ENCODE measurements around the gene CCDC91.

Gene CCDC91

DNA sequence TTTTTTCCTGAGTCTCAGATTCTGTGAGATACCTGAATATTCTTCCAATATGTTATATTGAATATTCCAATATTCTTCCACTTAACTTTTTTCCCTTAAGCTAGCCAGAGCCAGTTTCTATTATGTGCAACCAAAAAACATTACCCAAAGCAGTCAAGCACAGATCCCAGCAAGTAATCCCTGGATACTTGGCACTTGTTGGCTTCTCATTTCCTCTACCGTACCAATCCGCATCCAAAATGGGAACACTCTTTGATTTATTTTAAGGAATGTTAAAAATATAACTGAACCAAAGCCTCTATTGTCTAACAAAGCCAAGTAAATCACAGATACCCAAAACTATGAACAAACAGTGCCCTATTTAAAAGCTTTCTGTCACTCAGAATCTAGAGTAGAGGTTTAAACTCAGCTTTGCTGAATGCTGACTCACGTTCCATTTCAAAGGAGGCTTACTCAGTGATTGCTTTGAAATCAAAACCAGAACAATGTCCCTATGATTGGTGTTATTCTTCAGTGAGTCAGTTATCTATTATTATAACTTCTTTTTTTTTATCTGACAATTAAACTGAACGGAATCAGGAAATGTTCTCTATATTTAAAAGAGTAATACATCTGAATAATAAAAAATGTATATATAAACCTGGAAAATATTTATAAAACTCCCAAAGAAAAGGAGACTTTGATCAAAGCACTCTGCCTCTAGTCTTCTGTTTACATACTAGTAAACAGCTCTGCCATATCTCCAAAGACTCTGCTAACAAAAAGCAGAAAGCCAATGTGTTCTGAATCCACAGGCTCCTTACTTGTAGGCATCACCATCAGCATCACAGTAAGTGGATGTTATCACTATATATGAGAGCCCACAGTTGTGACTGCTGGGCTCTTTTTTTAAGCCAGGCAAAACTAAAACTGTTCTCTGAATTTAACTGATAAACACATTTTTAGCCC, 360.8 kb downstream of the CCDC91 start:
- intact Hi-C loops (cut with DNase I) = no loop called here
- peak in 3 of 42 donors; percentile 6 to 21 (median 17) for DNase-seq

DNA sequence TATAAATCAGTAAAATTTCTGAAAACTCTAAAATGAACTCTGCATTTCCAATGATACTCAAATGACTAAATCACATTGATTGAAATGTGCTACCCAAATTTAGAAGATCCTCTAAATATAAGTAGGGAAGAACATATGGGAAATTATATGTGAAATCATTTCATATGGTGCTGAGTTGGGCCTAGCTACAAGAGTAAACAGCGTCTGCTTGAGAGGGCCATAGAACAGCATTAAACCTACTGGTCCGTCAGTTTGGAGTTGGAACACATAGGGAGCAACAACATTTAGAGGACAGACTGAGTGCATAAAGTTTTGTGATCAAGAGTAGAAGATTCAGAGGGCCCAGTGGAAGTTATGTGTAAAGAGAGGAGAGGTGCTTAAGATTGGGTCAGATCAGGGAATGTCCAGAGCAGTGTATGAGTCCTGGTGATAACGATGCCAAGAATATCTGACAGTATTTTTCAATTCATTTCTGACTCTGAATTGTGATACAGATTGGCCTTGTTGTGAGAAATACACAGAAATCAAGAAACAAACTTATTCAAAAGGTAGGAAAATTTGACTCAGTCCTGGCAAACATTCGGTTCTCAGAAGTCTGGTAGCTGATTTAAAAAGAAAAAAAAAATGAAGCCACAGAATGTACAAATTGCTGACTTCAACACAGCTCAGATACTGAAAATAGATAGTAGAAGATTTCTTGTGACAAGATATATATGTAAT, 362.2 kb downstream of the CCDC91 start:
- intact Hi-C loops (cut with DNase I) = no loop called here
- no peak for DNase-seq

DNA sequence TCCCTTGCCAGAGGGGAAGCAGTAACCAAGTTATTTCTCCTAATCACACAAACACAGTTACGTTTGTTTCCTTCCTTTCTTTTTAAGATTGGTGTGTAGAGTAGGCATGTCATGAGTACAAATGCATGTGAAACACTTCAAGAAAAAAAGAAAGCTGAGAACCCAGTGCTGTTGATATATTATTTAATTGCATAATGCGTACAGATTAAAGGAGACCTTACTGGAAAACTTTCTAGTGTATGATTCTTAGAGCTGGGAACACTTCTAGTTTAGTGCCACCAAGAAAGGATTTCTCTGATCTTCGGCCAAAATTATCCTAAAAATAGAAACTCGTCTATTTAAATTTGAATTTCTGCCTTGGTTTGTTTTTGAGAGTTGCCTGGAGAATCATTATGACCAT, 365.5 kb downstream of the CCDC91 start:
- intact Hi-C loops (cut with DNase I) = no loop called here
- no peak for DNase-seq

DNA sequence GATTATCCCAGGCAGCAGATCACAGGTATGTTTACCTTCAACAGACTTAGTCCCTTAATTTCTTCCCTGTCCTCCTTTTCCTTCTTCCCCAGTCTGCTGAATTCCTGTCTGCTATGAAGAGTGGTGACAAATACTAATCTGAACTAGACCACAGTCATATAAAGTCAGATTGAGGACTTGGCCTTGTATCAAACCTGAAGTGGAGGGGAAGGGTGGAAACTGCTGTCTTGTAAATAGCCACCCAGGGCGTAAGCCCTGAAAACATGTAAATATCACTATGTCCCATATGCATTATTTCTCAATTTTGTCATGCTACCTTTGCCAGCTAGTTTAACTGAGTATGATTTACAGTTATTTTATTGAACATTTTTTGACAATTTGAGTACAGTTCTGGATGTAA, 368.0 kb downstream of the CCDC91 start:
- DNase-seq = no peak
- intact Hi-C loops (cut with DNase I) = no loop called here

DNA sequence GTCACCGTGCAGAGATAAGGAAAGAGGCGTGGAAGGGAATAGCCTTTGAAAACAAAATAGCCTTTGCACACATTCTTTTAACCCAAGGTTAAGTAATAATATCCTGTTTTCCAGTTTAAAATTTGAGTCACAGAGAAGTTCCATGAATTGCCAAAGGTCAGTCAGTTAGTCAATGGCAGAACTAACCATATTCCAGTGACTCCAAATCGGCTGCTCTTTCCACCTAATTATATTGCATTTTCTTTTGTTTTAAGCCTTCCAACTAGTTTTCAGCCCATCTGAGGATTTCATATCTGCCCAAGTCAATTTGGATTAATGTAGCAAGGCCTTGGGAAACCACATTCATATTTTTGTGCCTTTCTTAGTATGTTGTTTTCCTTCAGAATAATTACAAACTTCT, 373.0 kb downstream of the CCDC91 start:
- no peak for DNase-seq

DNA sequence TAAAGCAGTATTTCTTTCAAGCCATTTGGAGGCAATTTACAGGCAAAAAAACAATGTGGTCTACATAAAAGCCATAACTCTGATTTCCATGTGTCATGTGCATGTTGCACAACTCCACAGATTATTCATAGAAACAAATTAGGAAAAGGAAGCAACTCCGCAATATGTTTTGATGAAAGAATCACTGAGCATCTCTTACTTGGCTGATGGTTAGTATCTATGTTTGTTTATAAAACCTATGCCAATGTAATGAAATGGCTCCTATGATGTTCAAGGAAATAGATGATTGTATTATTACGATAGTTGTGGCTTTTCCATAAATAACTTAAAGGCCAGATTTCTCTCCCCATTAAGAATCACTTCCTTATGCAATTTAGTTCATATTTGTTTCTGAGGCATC, 373.7 kb downstream of the CCDC91 start:
- intact Hi-C loops (cut with DNase I) = no loop called here
- DNase-seq = no peak

More for the DNA sequence above, 373.0 kb downstream of the CCDC91 start:
- intact Hi-C loops (cut with DNase I) = no loop called here

DNA sequence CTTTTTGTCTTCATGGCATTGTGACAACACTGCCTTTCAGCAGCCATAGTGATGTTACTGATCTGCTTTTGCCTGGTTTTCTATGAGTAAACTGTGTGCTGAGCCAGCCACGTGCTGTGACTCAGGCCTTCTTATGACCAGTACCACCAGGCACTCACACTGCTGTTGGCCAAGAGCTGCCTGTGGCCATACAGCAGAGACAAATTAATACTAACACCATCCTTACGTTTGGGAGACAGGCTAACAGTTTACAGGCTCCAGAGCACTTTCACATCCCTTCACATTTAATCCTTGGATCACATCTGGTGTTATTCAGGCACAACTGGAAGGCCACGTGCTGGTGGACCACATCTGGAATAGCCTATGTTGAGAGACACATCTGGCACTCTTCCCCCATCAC, 377.9 kb downstream of the CCDC91 start:
- intact Hi-C loops (cut with DNase I) = no loop called here
- no peak for DNase-seq

DNA sequence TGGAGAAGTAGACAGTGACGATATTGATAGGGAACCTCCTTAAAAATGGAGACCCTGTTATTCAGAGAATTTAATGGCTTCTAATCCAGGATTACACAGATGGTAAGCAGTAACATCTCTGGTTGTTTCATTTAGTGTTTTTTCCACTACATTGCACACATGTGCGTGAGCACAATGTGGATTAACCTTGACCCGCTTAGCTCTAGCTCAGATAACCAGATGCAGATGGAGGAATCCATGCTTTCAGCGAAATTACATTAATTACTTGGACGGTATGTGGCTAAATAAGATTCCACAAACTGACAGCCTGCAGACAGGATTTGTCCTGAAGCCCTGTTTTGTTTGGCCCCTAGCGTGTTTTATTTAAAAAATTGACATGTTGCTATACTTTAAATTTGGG, 378.4 kb downstream of the CCDC91 start:
- intact Hi-C loops (cut with DNase I) = no loop called here
- DNase-seq = no peak

DNA sequence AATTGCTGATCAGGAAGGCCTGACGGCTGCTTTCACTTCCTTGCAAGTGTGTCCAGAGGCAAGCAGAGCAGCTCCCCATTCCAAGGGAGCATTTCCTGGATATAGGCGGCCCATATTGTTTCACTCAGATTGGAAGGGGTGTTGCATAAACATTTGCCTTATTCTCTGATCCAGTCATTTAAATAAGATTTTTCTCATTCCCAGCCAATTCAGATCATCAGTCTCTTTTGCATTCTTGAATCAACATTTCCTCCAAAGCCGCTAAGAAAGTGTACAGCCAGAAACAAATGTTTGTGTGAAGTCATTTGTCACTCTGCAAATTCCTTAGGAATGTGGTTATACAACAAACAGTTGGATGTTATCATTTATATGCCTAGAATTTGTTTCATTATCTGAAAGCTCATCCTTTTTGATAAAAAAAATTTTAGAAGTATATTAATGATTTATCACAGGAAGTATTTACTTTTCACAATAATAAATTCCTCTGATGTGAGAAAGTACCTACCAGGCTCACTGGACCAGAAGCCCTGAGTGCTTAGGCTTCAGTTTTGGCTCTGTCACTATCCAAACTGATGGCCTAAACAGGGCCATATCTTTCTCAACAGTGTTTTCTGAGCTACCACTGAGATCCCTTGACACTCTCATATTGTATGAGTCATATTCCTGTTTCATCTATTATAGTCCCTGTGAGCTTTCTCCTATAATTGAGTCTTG, 379.6 kb downstream of the CCDC91 start:
- intact Hi-C loops (cut with DNase I) = no loop called here
- DNase-seq = no peak

DNA sequence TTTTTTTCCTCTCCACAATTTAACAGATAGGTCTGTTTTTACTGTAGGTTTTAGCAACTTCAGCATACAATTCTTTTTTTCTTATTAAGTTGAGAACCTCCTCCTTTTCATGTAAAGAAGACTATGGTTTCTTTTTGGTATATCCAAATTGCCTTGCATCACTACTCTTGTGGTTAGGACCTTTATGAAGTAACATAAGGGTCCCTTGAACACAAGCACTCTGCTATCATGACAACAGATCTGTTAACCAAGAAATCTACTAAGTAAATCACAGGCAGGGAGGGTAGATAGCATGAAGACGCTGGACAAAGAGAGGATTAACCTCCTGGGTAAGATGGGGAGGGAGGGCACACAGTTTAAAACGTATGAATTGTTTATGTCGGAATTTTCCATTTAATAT, 380.6 kb downstream of the CCDC91 start:
- no peak for DNase-seq
- intact Hi-C loops (cut with DNase I) = no loop called here

DNA sequence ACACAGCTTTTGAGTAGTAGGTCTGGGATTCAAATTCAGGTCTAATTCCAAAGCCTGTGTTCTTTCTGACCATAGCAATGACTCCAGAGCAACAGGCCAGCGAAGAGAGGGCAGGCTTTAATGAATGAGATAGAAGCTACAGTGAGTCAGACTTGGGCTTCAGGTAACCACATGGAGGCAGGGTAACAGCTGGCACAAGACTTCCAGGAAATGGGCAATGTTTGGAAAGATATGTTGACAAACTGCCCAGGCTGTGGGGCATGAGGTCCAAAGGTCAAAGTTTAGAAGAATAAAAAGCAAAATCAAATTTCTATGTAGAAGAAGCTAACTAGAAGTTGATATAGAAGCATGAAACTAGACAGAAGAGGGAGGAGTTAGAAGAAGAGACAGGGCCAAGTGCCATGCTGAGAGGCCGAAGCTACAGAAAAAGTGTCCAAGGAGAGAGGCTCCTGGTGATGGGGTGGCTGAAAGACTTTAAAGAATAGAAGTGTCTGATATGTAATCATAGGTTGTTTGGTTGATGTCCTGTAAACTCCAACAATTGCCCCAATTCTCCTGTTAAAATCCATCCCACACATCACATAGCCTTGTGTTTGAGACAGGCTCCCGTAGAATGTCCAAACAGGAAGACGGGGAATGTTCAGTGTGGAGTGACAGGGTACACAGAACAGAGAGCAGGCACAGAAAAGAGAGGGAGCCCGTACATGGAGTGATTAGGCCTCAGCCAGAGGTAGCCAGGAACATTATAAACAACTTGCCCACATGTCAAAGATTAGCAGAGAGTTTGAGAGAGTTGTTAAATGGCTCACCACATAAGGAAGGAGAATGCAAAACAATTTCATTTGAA, 384.7 kb downstream of the CCDC91 start:
- DNase-seq = no peak

DNA sequence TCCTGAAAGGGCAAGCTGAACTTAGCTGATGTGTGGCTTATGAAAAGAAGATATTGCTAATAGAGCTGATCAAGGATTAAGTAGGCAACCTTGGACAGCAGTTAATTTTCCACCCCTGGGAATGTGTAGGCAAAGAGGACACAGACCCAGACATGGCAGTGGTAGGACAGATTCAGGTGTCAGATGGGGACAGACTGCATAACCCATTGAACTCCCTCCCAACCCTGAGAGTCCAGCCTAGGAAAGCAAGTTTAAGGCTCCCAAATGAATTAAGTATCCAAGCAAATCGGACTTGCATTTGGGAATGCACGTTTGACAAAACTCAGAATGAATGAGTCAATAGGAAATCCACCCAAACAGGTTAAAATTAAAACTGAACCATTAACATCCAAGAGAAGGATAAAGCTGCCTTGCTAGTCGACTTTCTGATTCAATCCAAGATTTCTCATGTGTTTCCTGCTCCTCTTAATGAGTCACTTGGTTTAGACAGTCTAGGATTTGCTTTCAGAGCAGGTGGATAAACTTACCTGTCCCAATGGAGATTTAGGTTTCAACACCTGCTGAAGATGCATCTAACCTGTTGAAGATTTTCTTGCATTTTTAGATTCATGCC, 385.4 kb downstream of the CCDC91 start:
- intact Hi-C loops (cut with DNase I) = no loop called here
- DNase-seq = no peak

More for the DNA sequence above, 384.7 kb downstream of the CCDC91 start:
- intact Hi-C loops (cut with DNase I) = no loop called here

DNA sequence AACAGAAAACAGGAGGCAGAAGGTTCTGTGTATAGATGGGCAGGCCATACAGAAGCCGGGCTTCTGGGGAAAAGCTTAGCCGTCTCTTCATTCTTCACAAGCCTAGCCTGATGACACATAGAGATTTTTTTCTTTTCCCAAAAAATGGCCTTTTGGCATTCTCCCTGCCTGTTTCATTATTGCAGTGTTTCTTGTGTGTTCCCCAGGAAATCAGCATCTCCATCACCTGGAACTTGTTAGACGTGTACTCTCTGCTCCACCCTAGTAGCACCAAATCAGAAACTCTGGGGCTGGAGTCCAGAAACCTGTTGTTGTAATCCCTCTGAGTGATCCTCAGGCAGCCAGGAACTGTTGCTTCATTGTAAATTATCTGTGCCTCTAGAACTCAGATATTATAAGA, 388.1 kb downstream of the CCDC91 start:
- intact Hi-C loops (cut with DNase I) = no loop called here
- no peak for DNase-seq

DNA sequence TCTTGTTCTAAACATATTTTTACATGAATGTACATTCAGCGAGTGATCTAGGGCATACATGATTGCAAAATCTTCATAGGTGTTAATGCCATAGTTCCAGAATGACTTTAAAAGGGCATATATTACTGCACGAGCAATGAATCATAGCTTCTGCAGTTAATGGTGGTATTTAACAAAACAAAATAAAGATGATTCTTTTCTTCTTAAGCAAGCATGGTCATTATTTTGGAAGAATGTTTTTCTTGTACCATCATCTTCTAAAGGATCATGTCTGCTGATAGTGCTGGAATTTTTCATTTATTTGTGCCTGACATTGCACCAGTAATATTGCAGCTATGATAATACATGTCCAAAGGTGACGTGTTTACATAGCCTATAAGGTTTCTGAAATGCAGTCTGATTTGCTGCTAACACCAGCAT, 388.6 kb downstream of the CCDC91 start:
- intact Hi-C loops (cut with DNase I) = no loop called here
- no peak for DNase-seq

DNA sequence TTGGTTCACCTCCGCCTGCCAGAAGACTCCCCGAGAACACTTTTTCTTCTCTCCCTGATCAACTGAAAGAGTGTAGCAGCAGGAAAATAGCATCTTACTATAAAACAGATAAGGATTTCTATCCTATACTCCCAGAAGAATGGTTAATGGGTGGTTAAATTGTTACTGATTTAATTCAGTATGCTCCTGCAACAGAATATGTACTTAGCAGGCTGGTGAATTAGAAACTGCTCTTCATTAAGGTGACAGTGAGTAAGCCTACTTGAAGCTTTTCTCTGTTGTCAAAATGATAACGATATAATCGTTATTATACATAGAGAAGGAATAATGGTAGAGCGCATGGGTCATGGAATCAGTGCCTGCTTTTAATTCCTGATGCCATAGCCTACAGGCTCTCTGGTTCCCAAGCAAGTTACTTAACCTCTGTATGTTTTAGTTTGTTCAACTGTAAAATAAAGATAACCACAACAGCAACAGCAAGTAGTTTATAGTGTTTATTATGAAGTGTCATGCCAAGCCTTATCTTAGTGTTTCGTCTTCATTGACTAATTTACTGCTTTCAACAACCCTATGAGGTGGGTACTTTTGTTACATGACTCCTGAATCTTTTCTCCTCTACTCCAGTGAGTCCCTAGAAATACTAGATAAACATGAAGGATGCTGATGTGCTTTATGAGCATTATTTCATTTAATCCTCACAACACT, 392.6 kb downstream of the CCDC91 start:
- DNase-seq = no peak
- intact Hi-C loops (cut with DNase I) = no loop called here

DNA sequence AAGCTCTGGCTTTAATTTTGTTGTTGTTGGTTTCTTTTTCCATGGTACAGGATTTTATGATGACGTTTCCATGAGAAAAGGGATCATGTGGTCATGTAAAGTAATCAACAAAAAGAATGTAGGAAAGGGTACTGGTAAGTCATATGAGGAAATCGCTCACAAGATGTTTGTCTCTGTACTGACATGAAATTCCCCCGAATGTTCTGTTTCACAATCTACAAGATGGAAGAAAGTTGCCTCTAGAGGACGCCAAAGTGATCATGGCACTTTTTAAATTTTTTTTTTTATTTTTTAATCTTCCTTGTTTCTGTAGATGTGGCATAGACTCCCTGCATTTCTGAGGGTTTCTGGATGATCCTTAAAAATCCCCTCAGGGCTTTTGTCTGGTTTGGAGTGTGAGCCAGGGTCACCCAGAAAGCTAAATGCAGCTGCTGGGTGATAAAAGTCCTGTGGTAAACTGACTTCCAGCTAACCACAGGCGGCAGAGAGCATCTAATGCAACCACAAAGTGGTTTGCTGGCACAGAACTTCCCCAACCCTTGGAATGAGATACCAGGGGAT, 393.5 kb downstream of the CCDC91 start:
- intact Hi-C loops (cut with DNase I) = no loop called here
- DNase-seq = no peak

DNA sequence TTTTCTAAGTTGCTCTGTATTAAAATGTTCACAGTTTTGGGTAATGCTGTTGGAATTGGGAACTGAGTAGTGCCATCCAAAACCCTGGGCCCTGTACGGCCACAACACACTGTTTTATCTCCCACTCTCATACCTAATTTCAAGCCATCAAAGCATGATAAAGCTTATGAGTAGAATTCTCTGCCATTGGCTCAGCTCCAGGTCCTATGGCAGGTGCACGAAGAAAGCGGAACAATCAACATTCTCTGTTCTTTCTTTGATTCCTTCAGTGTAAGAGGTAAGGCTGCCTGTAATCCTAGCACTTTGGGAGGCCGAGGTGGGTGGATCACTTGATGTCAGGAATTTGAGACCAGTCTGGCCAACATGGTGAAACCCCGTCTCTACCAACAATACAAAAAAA, 394.9 kb downstream of the CCDC91 start:
- DNase-seq = no peak
- intact Hi-C loops (cut with DNase I) = no loop called here

DNA sequence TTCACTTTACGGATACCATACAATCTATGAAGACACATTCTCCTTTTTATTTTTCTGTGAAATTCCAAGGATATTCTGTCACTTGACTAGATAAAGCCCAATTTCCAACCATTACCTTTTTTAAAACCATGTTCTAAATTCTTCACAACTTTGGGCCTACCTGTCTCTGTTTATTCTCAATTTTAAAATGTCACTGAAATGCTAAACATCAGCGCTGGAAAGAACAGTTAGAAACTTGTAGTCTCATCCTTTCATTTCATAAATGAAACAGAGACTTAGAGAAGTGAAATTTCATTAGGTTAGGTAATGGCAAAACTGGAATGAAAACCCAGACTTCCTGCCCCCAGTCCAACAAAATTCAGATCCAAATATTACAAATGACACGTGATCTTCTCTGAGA, 396.2 kb downstream of the CCDC91 start:
- DNase-seq = no peak

More for the DNA sequence above, 396.2 kb downstream of the CCDC91 start:
- intact Hi-C loops (cut with DNase I) = no loop called here
